Keratinocyte (primary cell): ENCODE data around the gene S100A14.

Experiments used
- CTCF ChIP-seq, 3 experiments: IDR thresholded peaks in 1 of 3; conservative IDR thresholded peaks in 1 of 3; optimal IDR thresholded peaks in 1 of 3; 2 replicates in 2 of 3; 3 replicates in 1 of 3; pipeline versions ENCODE3 to v1.5.1; 2011; ENCODE audit warnings: low read length in 3 of 3, mild to moderate bottlenecking in 3 of 3, moderate library complexity in 2 of 3, control low read depth in 1 of 3, inconsistent platforms in 1 of 3; ENCODE audit not compliant: insufficient read depth in 2 of 3; ENCODE audit errors: extremely low read depth in 1 of 3
- EZH2 ChIP-seq: IDR thresholded peaks from one replicate; pipeline ENCODE4 v1.6.1; 2012; ENCODE audit warnings: inconsistent platforms, mild to moderate bottlenecking, low read length, moderate library complexity

GRCh38 chr1:153565529-153566374 is 50.4 kb downstream of the S100A14 start, which contains the start of gene S100A2:
- no peak for TF ChIP-seq CTCF (optimal IDR thresholded peaks at IDR 0.05 in 1 of 3, IDR thresholded peaks at IDR 0.05 in 1 of 3, conservative IDR thresholded peaks at IDR 0.05 in 1 of 3; ENCODE audit: extremely low read depth in 1 of 3, insufficient read depth in 2 of 3, low read length in 3 of 3)
- TF ChIP-seq EZH2: no peak
